Vagina (tissue), 2 donors: Measurements from ENCODE around the gene RHOG.

Source experiments
- POLR2A ChIP-seq, 2 donors: fragments of 450-650 bp; IDR thresholded peaks; one replicate each; pipeline ENCODE4 v1.6.1; 2017; ENCODE audit warnings: antibody characterized with exemption in 2 of 2, mild to moderate bottlenecking in 2 of 2, moderate library complexity in 2 of 2
- POLR2AphosphoS5 ChIP-seq, 2 donors: sonication (generic); formaldehyde crosslinking; IDR thresholded peaks; one replicate each; pipeline ENCODE4 v1.9.0; 2017; ENCODE audit warnings: antibody characterized with exemption in 2 of 2, mild to moderate bottlenecking in 2 of 2, low read depth in 1 of 2; ENCODE audit not compliant: insufficient read depth in 1 of 2
- TF ChIP-seq, protein P1 (sequence below), 3 experiments: fragments of 450-650 bp in 2 of 3; fragments of 200-600 bp in 1 of 3; sonication (generic) in 1 of 3; IDR thresholded peaks; one replicate each; pipeline ENCODE4 v1.5.1; 2017 to 2019; ENCODE audit warnings: antibody characterized with exemption in 3 of 3, mild to moderate bottlenecking in 2 of 3, moderate library complexity in 2 of 3

DNA sequence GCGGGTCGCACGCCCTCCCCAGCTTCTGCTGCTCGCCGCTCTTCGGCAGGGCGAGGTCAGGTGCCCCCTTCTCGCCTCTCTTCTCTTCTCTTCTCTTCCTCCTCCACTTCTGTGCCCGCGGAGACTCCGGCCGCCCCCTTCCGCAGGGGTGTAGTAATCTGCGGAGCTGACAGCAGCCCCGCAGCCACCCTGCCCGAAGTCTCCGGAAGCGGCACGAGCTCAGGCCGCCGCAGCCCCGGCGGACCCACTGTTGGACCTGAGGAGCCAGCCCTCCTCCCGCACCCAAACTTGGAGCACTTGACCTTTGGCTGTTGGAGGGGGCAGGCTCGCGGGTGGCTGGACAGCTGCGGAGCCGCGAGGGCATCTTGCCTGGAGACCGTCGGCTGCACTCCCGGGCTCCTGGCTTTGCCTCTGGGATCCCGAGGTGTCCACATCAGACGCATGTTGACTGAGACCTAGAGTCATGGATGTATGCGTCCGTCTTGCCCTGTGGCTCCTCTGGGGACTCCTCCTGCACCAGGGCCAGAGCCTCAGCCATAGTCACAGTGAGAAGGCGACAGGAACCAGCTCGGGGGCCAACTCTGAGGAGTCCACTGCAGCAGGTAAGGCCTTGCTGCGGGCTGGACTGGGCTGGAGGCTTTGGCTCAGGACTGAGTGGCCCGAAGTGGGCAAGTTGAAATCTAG is 15.2 kb upstream of the RHOG start:
- TF ChIP-seq, protein P1, sequence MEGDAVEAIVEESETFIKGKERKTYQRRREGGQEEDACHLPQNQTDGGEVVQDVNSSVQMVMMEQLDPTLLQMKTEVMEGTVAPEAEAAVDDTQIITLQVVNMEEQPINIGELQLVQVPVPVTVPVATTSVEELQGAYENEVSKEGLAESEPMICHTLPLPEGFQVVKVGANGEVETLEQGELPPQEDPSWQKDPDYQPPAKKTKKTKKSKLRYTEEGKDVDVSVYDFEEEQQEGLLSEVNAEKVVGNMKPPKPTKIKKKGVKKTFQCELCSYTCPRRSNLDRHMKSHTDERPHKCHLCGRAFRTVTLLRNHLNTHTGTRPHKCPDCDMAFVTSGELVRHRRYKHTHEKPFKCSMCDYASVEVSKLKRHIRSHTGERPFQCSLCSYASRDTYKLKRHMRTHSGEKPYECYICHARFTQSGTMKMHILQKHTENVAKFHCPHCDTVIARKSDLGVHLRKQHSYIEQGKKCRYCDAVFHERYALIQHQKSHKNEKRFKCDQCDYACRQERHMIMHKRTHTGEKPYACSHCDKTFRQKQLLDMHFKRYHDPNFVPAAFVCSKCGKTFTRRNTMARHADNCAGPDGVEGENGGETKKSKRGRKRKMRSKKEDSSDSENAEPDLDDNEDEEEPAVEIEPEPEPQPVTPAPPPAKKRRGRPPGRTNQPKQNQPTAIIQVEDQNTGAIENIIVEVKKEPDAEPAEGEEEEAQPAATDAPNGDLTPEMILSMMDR (IDR thresholded peaks at IDR 0.05): no peak
- TF ChIP-seq POLR2A (IDR thresholded peaks at IDR 0.05) (no peak), POLR2AphosphoS5 (IDR thresholded peaks at IDR 0.05; ENCODE audit: insufficient read depth in 1 of 2, low read depth in 1 of 2) (no peak)
